ENCODE measurements around the gene DENND1C.

DENND1C gene

DNA sequence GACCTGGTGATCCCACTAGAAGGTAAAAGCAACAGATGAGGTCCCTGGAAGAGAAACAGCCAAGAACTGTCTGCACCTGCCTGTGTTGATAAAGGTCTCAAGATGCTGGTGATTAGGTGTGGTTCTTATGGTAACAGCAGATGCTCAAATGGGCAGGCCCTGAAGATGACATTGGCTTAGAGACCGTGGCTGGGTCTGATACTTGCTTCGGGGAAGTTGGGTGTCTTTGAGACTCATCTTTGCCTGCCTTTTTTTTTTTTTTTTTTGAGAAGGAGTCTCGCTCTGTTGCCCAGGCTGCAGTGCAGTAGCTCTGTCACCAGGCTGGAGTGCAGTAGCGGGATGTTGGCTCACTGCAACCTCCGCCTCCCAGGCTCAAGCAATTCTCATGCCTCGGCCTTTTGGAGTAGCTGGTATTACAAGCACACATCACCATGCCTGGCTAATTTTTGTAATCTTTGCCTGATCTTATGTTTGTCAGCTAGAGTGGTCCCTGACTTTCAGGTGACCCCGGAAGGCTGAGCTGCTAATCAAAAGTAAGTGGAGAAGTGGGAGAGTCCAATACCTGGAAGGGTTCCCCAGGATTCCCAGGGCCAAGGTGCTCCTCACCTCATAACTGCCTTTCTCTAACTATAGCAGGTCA, 29.9 kb downstream of the DENND1C start:
- H3K36me3 ChIP-seq, result peaks cover 34% of the 10 kb centered on the region
- no peak for TF ChIP-seq CTCF (IDR thresholded peaks at IDR 0.05; ENCODE audit: low read depth, low read length)
- no peaks in the 10 kb centered on the region for H3K27me3 ChIP-seq (ENCODE audit: insufficient read depth, low read depth, severe bottlenecking)
- H3K27ac ChIP-seq, result no peak overlapping the region
- DNase-seq, result no peak
- H3K4me3 ChIP-seq (ENCODE audit: low read depth, low read length), result no peak overlapping the region
- H3K9me3 ChIP-seq (ENCODE audit: severe bottlenecking), result peaks cover 11% of the 10 kb centered on the region

DNA sequence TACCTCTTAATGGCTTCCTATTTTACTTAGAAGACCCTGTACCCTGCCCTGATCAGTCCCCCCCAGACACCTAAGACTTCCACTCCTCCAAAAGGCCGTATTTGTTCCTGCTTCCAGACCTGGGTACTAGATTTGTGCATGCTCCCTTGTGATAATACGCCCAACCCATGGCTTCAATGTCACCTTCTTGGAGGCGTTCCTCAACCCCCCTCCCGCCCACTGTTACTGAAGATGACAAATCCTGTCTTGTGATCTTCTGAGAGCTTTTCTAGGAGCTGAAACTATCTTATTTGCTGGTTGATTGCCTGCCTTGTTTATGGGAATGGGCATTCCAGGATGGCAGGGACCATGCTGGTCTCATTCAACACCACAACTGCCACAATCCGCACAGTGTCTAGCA, 31.4 kb downstream of the DENND1C start:
- H3K4me3 ChIP-seq (ENCODE audit: low read depth, low read length), result no peak overlapping the region
- no peak for DNase-seq
- H3K9me3 ChIP-seq (ENCODE audit: severe bottlenecking), result peaks cover 11% of the 10 kb centered on the region
- H3K27ac ChIP-seq, result no peak overlapping the region
- H3K27me3 ChIP-seq (ENCODE audit: insufficient read depth, low read depth, severe bottlenecking), result no peaks in the 10 kb centered on the region
- no peak for TF ChIP-seq CTCF (IDR thresholded peaks at IDR 0.05; ENCODE audit: low read depth, low read length)
- H3K36me3 ChIP-seq, result peaks cover 29% of the 10 kb centered on the region

- DNase-seq, result peak; percentile 49
- Histone ChIP-seq H3K27me3 (ENCODE audit: insufficient read depth, low read depth, severe bottlenecking) (no peaks in the 10 kb centered on the region), H3K27ac (peak overlapping the region; percentile 30; the same call in 1 of the 2 replicates), H3K4me3 (ENCODE audit: low read depth, low read length) (no peak overlapping the region), H3K36me3 (peaks cover 10% of the 10 kb centered on the region), H3K9me3 (ENCODE audit: severe bottlenecking) (no peaks in the 10 kb centered on the region)
- TF ChIP-seq CTCF (IDR thresholded peaks at IDR 0.05; ENCODE audit: low read depth, low read length), result no peak
These were observed 33.5 kb downstream of the DENND1C start for GRCh38 chr19:6448045-6448444.

DNA sequence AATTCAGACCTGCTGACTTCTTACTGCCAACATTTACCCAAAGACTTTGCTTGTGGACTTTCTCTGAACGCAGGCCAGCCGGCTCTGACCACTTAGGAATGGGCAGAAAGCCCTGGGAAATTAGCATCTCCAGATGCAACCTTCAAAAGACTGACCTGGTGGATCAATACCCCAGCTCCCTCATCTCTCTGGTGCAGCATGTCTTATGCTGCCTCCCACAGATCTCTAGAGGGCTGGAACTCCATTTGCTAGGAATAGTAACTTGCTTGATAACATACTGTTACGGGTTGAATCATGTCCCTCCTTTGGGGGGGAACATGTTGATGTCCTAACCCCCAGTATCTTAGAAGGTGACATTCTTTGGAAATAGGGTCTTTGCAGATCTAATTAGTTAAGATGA, 35.1 kb downstream of the DENND1C start:
- DNase-seq, result no peak
- Histone ChIP-seq H3K27ac (no peak overlapping the region), H3K36me3 (peaks cover 5% of the 10 kb centered on the region), H3K4me3 (ENCODE audit: low read depth, low read length) (no peak overlapping the region), H3K27me3 (ENCODE audit: insufficient read depth, low read depth, severe bottlenecking) (no peaks in the 10 kb centered on the region), H3K9me3 (ENCODE audit: severe bottlenecking) (no peaks in the 10 kb centered on the region)
- TF ChIP-seq CTCF (IDR thresholded peaks at IDR 0.05; ENCODE audit: low read depth, low read length), result no peak

- TF ChIP-seq CTCF (IDR thresholded peaks at IDR 0.05; ENCODE audit: low read depth, low read length), result no peak
- H3K9me3 ChIP-seq (ENCODE audit: severe bottlenecking), result no peaks in the 10 kb centered on the region
- DNase-seq, result no peak
- peaks cover 5% of the 10 kb centered on the region; the same call in 1 of the 2 replicates for H3K36me3 ChIP-seq
- H3K27ac ChIP-seq, result no peak overlapping the region
- no peak overlapping the region for H3K4me3 ChIP-seq (ENCODE audit: low read depth, low read length)
- H3K27me3 ChIP-seq (ENCODE audit: insufficient read depth, low read depth, severe bottlenecking), result no peaks in the 10 kb centered on the region
These were observed 37.6 kb downstream of the DENND1C start for GRCh38 chr19:6443986-6444385.

All from WERI-Rb-1 (cell line).